Stimulated activated naive CD8-positive, alpha-beta T cell treated with anti-CD3 and anti-CD28 coated beads, Interleukin-15, Interleukin-2, amounts not matched to agents 100 ng/mL and 50 ng/mL, for 24 hours (primary cell): ENCODE results near the gene APOA4.

Experiments used
- H3K27ac Mint-ChIP-seq: one replicate; pipeline ENCODE4 v1.8.0; 2021; ENCODE audit warnings: mild to moderate bottlenecking, mixed read lengths
- H3K27me3 Mint-ChIP-seq: one replicate; pipeline ENCODE4 v1.8.0; 2021; ENCODE audit warnings: mixed read lengths
- H3K36me3 Mint-ChIP-seq: one replicate; pipeline ENCODE4 v1.8.0; 2021; ENCODE audit warnings: low read depth, mixed read lengths
- H3K4me1 Mint-ChIP-seq: one replicate; pipeline ENCODE4 v1.8.0; 2021; ENCODE audit warnings: low read depth, mixed read lengths
- H3K4me3 Mint-ChIP-seq: one replicate; pipeline ENCODE4 v1.8.0; 2021; ENCODE audit warnings: mild to moderate bottlenecking, mixed read lengths
- H3K9me3 Mint-ChIP-seq: one replicate; pipeline ENCODE4 v1.8.0; 2021; ENCODE audit warnings: mixed read lengths

Gene APOA4

GRCh38 chr11:116829525-116830183 is 6.5 kb upstream of the APOA4 start, which contains the start of gene APOC3:
APOC3 (plus strand) TSS chr11:116829907; CDS start chr11:116830583, 676 bp downstream.
- no peaks in the 10 kb centered on the region for H3K36me3 Mint-ChIP-seq
- no peak within 1 kb of the TSS for H3K27ac Mint-ChIP-seq
- no peaks in the 10 kb centered on the region for H3K27me3 Mint-ChIP-seq
- no peak within 1 kb of the TSS for H3K4me3 Mint-ChIP-seq
- peaks cover under 1% of the 10 kb centered on the region for H3K4me1 Mint-ChIP-seq
- no peaks in the 10 kb centered on the region for H3K9me3 Mint-ChIP-seq

DNA sequence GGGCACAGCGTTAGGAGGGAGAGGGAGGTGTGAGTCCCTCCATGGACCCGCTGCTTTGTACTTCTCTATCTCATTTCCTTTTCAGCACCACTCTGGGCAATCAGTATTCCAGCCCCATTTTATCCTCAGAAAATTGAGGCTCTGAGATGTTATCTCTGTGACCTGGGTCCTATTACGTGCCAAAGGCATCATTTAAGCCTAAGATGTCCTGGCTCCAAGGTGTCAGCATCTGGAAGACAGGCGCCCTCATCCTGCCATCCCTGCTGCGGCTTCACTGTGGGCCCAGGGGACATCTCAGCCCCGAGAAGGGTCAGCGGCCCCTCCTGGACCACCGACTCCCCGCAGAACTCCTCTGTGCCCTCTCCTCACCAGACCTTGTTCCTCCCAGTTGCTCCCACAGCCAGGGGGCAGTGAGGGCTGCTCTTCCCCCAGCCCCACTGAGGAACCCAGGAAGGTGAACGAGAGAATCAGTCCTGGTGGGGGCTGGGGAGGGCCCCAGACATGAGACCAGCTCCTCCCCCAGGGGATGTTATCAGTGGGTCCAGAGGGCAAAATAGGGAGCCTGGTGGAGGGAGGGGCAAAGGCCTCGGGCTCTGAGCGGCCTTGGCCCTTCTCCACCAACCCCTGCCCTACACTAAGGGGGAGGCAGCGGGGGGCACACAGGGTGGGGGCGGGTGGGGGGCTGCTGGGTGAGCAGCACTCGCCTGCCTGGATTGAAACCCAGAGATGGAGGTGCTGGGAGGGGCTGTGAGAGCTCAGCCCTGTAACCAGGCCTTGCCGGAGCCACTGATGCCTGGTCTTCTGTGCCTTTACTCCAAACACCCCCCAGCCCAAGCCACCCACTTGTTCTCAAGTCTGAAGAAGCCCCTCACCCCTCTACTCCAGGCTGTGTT is 5.8 kb upstream of the APOA4 start:
- Mint-ChIP-seq H3K36me3 (no peaks in the 10 kb centered on the region), H3K4me1 (no peaks in the 10 kb centered on the region), H3K9me3 (no peaks in the 10 kb centered on the region), H3K4me3 (no peak overlapping the region), H3K27me3 (no peaks in the 10 kb centered on the region), H3K27ac (no peak overlapping the region)

DNA sequence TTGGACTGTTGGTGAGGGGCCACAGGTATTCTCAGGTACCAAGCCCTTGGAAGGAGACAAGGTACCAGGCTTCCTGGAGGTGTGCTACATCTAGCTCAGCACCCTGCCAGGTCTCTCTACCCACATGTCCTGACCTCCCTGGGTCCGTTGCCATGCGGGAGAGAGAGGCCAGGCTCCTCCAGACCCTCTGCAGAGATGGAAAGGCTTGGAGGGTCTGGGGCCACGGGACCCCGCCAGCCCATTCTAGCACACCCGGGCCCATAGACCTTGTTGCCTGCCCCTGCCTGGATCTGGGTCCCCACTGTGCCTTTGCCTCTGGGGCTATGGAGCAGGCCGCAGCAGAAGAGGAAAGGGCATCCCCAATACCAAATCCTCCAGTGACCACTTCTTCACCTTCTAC is 4.4 kb upstream of the APOA4 start:
- Mint-ChIP-seq H3K4me1 (no peaks in the 10 kb centered on the region), H3K27me3 (no peaks in the 10 kb centered on the region), H3K27ac (no peak overlapping the region), H3K9me3 (no peaks in the 10 kb centered on the region), H3K4me3 (no peak overlapping the region), H3K36me3 (no peaks in the 10 kb centered on the region)

DNA sequence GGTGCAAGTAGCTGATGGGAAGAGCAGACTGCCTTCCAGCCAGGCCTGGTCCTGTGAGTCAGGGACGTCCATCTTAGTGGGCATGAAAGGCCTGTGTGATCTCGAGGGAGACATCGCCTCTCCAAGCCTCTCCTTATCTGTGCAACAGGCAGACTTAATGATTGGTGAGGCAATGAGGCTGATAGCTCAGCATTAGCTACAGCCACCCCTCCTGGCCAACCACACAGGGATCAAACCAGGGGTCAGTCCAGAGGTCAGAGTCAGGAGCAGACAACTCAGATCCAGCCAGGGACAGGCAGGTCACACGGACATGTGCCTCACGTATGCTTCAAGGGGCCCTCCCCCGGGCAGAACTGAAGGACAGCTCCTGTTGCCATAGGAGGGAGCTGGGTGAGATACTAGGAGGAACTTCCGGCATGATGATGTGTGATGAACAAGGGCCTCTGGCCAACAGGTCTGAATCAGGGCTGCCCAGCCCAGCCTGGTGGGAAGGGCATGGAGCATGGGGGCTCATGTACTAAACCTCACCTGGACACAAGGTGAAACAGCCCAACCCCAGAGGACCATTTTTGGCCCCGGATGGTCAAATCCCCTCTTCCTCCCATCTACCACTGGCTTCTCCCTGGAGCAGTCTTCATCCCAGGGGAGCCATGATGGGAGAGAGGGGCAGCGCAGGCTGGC is 3.8 kb upstream of the APOA4 start:
- no peak overlapping the region for H3K4me3 Mint-ChIP-seq
- H3K4me1 Mint-ChIP-seq, result no peaks in the 10 kb centered on the region
- no peak overlapping the region for H3K27ac Mint-ChIP-seq
- H3K36me3 Mint-ChIP-seq, result no peaks in the 10 kb centered on the region
- H3K27me3 Mint-ChIP-seq, result no peaks in the 10 kb centered on the region
- H3K9me3 Mint-ChIP-seq, result no peaks in the 10 kb centered on the region

DNA sequence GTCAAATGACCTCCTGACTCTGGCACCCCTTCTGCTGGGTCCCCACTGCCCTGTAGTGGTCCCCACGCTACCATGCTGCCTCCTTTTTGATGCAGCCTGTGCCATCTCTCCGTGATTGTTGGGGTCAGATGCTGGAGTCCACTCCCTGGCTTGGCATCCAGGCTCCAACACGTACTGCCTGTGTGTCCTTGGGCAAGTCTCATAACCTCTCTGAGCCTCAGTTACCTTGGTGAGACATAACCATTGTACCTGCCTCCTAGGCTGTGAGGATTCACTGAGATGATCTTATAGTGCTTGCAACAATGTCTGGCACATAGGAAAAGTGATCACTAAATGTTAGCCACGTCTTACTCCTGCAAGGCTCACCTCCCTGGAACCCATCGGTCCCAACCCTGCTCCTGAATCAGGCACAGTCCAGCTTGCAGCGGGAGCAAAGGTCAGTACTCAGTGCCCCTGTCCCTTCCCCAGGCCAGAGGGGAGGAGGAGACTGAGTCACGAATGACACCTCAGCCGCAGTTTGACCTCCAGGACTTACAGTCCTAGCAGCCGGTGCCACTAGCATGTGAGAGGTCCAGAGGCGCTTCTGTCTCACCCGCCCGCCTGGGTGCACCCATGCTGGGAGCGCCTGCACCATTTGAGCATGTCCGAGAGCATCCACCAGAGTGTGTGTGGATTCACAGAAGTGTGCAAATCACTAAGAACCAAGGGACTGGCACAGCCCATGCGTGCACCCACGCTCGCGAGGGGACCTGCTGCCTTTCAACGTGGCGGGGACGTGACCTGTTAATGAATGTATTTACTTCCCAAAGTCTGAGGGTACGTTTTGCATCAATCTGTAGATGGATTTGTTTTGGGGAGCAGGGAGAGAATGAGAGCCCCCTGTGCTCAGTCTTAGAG is 3.0 kb upstream of the APOA4 start:
- Mint-ChIP-seq H3K27me3 (no peaks in the 10 kb centered on the region), H3K4me3 (no peak overlapping the region), H3K27ac (no peak overlapping the region), H3K4me1 (no peaks in the 10 kb centered on the region), H3K36me3 (no peaks in the 10 kb centered on the region), H3K9me3 (no peaks in the 10 kb centered on the region)

DNA sequence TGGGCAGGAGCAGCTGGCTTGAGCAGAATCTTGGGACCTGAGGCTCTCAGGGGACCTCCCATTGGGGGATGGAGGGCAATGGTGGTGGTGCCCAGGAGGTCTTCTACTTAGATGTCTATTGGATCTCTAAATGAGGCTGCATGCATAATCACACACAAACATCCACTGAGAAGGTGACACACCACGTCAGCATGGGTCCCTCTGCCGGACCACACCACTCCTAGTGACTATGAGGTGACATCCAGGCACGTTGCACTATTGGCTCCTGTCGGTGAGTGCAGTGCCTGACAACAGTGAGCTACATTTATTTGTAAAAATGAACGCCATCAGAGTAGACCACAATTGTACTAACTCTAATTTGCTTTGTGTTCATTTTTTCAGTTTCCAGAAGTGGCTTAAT is 2.3 kb upstream of the APOA4 start:
- Mint-ChIP-seq H3K4me1 (no peaks in the 10 kb centered on the region), H3K27me3 (no peaks in the 10 kb centered on the region), H3K4me3 (no peak overlapping the region), H3K9me3 (no peaks in the 10 kb centered on the region), H3K27ac (no peak overlapping the region), H3K36me3 (no peaks in the 10 kb centered on the region)

DNA sequence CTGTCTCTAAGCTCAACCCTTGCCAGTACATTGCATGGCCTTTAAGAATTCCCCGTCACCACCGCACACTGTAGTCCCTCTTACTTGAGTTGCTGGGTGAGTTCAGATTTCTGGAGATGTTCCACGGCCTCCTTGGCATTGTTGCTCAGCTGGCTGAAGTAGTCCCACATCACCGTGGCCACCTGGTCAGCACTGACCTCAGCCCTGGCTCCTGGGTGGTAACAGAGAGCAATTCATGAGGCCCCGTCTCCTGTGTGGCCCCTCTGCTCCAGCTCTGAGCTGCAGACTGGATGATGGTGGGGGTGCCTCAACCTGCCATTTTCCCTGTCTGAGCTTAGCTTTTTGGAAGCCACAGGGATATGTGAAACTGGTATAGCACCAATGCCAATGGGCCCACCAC is 529 bp downstream of the APOA4 start:
- Mint-ChIP-seq H3K27ac (no peak overlapping the region), H3K4me1 (no peaks in the 10 kb centered on the region)

GRCh38 chr11:116821050-116821918 is 1.8 kb downstream of the APOA4 start:
- Mint-ChIP-seq H3K36me3 (no peaks in the 10 kb centered on the region), H3K4me1 (no peaks in the 10 kb centered on the region), H3K27ac (no peak overlapping the region)

More for the DNA sequence above, 529 bp downstream of the APOA4 start:
- H3K4me3 Mint-ChIP-seq, result no peak overlapping the region
- H3K36me3 Mint-ChIP-seq, result no peaks in the 10 kb centered on the region
- H3K27me3 Mint-ChIP-seq, result no peaks in the 10 kb centered on the region
- H3K9me3 Mint-ChIP-seq, result no peaks in the 10 kb centered on the region

DNA sequence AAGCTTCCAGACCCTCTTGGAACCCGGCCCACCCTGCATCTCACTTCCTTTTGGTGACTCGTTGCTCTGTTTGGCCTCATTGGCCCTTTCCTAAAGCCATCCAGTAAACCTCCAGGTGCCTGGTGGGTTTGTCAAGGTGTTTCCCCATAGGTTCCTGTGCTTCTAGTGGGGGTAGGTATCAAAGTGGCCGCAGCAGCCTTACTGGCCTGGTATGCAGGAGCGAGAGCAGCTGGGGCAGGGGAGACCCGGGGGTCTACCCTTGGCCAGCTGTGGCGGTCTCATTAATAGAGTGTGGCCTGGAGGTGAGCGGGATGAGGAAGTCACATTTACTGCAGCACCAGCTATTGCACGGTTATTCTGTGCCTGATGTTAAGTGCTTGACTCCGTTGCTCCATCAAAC is 4.1 kb downstream of the APOA4 start:
- Mint-ChIP-seq H3K27ac (no peak overlapping the region), H3K27me3 (no peaks in the 10 kb centered on the region), H3K4me3 (no peak overlapping the region), H3K36me3 (no peaks in the 10 kb centered on the region), H3K4me1 (no peaks in the 10 kb centered on the region), H3K9me3 (no peaks in the 10 kb centered on the region)

More at GRCh38 chr11:116821050-116821918, 1.8 kb downstream of the APOA4 start:
- Mint-ChIP-seq H3K9me3 (no peaks in the 10 kb centered on the region), H3K4me3 (no peak overlapping the region), H3K27me3 (no peaks in the 10 kb centered on the region)

- H3K27ac Mint-ChIP-seq, result no peak overlapping the region
- no peak overlapping the region for H3K4me3 Mint-ChIP-seq
- H3K9me3 Mint-ChIP-seq, result no peaks in the 10 kb centered on the region
- H3K4me1 Mint-ChIP-seq, result no peaks in the 10 kb centered on the region
- no peaks in the 10 kb centered on the region for H3K27me3 Mint-ChIP-seq
- H3K36me3 Mint-ChIP-seq, result no peaks in the 10 kb centered on the region
Observed at GRCh38 chr11:116814502-116814901, 8.6 kb downstream of the APOA4 start.

DNA sequence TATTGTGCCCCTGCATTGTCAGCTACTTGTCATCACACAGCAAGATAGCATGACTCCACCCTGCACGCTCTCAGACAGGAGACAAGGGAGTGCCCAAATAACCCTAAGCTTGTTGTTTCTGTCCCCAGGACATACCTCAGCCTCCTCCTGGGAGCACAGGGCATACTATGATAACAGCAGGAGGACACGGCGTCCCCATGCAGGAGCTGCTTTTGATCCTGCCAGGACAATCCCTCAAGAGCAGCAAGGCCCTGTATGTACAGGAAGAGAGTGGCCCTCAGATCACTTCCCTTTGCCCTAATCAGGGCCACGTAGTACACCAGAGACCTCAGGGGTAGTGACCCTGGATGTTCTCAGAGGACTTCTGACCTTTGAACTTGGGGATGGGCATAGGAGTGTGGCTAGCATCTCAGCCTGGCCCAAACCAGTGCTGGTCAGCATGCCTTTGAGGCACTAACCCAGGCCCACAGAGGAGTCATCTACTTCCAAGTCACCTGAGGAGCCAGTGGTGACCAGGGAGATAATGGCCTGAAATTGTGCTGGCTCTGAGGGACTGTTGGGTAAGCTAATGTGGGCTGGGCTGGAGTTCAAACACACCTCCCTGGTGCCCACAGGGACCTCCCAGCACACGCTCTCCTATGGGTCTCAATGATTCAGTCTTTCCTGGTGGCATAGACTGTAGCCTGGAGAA is 9.2 kb downstream of the APOA4 start:
- H3K27ac Mint-ChIP-seq, result no peak overlapping the region
- H3K4me1 Mint-ChIP-seq, result no peaks in the 10 kb centered on the region
- no peaks in the 10 kb centered on the region for H3K36me3 Mint-ChIP-seq
- H3K27me3 Mint-ChIP-seq, result no peaks in the 10 kb centered on the region
- H3K4me3 Mint-ChIP-seq, result no peak overlapping the region
- H3K9me3 Mint-ChIP-seq, result no peaks in the 10 kb centered on the region

DNA sequence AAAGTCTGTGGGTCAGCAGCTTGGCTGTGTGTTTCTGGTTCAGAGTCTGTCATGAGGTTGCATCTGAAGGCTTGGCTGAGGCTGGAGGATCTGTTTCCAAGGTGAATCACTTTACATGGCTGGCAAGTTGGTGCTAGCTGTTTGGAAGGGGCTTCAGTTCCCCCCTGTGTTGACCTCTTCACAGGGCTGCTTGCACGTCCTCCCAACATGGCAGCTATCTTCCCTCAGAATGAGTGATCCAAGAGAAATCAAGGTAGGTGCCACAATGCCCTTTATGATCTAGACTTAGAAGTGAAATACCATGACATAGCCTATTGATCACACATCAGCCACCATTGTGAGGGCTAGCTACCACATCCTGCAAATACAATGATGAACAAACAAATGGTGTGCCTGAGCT is 9.9 kb downstream of the APOA4 start:
- Mint-ChIP-seq H3K9me3 (no peaks in the 10 kb centered on the region), H3K27me3 (no peaks in the 10 kb centered on the region), H3K4me1 (no peaks in the 10 kb centered on the region), H3K27ac (no peak overlapping the region), H3K36me3 (no peaks in the 10 kb centered on the region), H3K4me3 (no peak overlapping the region)

DNA sequence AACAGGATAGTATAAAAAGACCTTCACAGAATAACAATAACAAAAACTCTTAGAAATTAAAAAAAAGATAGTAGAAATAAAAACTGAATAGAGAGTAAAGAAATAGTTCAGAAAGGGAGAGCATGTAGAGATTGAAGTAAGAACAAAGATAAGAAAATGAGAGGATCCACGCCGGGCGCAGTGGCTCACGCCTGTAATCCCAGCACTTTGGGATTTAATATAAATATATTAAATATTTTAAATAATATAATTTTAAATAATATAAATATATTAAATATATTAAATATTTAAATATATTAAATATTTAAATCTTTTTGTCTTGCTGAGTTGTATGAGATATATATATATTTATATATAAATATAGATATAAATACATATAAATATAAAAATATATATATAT is 11.0 kb downstream of the APOA4 start:
- Mint-ChIP-seq H3K9me3 (no peaks in the 10 kb centered on the region), H3K36me3 (no peaks in the 10 kb centered on the region), H3K27me3 (no peaks in the 10 kb centered on the region), H3K27ac (no peak overlapping the region), H3K4me3 (no peak overlapping the region), H3K4me1 (no peaks in the 10 kb centered on the region)
